Measurements from ENCODE around the gene ZNRF2. TPM values are rescaled to one million over a fixed set of nuclear protein-coding genes. Genes with fewer than 3 reads are reported as not detected.

Gene ZNRF2
- total and polyA plus RNA-seq, 10 of the 15 experiments (the other 5 are each of a cell fraction or from before 2014, with no cell fraction given): 1.2 to 20.4 (median 9.5) TPM

GRCh38 chr7:30308389-30308788 is 24.0 kb downstream of the ZNRF2 start:
- FAIRE-seq (no peak), DNase-seq (ENCODE audit: low read depth, low spot score) (no peak), ATAC-seq (peak; percentile 46)
- H3K9ac ChIP-seq (ENCODE audit: control insufficient read depth, insufficient read depth, low read length): no peak overlapping the region
- intact Hi-C loops (cut with micrococcal nuclease; ENCODE audit: unreplicated experiment) (no loop called here), in situ Hi-C loops (cut with MboI) (no loop called here)
- H3K27me3 ChIP-seq (replicated peaks in 1 of 2; ENCODE audit: control insufficient read depth in 2 of 2, insufficient read depth in 2 of 2, low read length in 1 of 2): no peaks in the 10 kb centered on the region
- BruUV-seq (replicated peaks): no TSS peak
- SMC1A ChIA-PET (ENCODE audit: uncharacterized antibody, unreplicated experiment): interaction anchor here (0.9 to 1.9 kb wide), 8 partner anchors 9 to 43 kb away, joined by 3 to 9 read pairs (median 4); no protein-coding TSS in a partner anchor
- H3K4me1 ChIP-seq (ENCODE audit: control insufficient read depth, insufficient read depth, low read length): peaks cover 44% of the 10 kb centered on the region
- 3% methylated on average over 2 of the region's 2 CpGs for WGBS (ENCODE audit: insufficient coverage, insufficient replicate concordance, low lambda C conversion rate, missing lambda C conversion rate)
- no peak overlapping the region for H2AFZ ChIP-seq (ENCODE audit: control insufficient read depth, low read depth, low read length)
- no peaks in the 10 kb centered on the region; the same call in 1 of the 3 replicates for H3K9me3 ChIP-seq (replicated peaks; ENCODE audit: control insufficient read depth, insufficient read depth, low read length)
- CTCF ChIA-PET: interaction anchor here (1.7 kb wide), 1 partner anchor 14 kb away, joined by 4 read pairs; no protein-coding TSS in a partner anchor
- no peak overlapping the region for H3K4me3 ChIP-seq
- peak overlapping the region; percentile 2; the same call in 1 of the 2 replicates for H3K27ac ChIP-seq (ENCODE audit: control insufficient read depth, insufficient read depth)
- RAD21 ChIA-PET (ENCODE audit: unreplicated experiment): interaction anchor here (1.0 to 1.9 kb wide), 3 partner anchors 22 to 41 kb away, joined by 3 to 5 read pairs (median 4); no protein-coding TSS in a partner anchor
- H3K4me2 ChIP-seq (ENCODE audit: control insufficient read depth, insufficient read depth): peak overlapping the region; percentile 11; the same call in 1 of the 2 replicates
- POLR2A ChIA-PET: interaction anchor here (1.2 to 1.4 kb wide), 2 partner anchors 13 to 14 kb away, joined by 3 to 5 read pairs; no protein-coding TSS in a partner anchor
- TF ChIP-seq SMAD1 (IDR thresholded peaks at IDR 0.05; ENCODE audit: low read depth, partially characterized antibody) (no peak), SPI1 (IDR thresholded peaks at IDR 0.05; ENCODE audit: borderline replicate concordance, insufficient read depth, low read depth, low read length) (no peak), HDAC6 (IDR thresholded peaks at IDR 0.05; ENCODE audit: unreplicated experiment) (no peak), TCF12 (IDR thresholded peaks at IDR 0.05; ENCODE audit: low read depth, low read length) (no peak), TBL1XR1 (IDR thresholded peaks at IDR 0.05; ENCODE audit: low read depth, low read length) (no peak), POU2F2 (IDR thresholded peaks at IDR 0.05; ENCODE audit: borderline replicate concordance, low read depth, low read length) (no peak), RUNX3 (IDR thresholded peaks at IDR 0.05; ENCODE audit: low read length) (peak; percentile 29; the same call in 1 of the 2 replicates), BACH1 (IDR thresholded peaks at IDR 0.05; ENCODE audit: borderline replicate concordance) (peak; percentile 96), POLR2AphosphoS5 (IDR thresholded peaks at IDR 0.05; ENCODE audit: low read length) (no peak), NFIC (IDR thresholded peaks at IDR 0.05; ENCODE audit: low read depth, low read length) (no peak), MTA3 (IDR thresholded peaks at IDR 0.05; ENCODE audit: borderline replicate concordance, low read length) (no peak), PML (IDR thresholded peaks at IDR 0.05; ENCODE audit: low read length) (no peak)
- TF ChIP-seq, protein P1, sequence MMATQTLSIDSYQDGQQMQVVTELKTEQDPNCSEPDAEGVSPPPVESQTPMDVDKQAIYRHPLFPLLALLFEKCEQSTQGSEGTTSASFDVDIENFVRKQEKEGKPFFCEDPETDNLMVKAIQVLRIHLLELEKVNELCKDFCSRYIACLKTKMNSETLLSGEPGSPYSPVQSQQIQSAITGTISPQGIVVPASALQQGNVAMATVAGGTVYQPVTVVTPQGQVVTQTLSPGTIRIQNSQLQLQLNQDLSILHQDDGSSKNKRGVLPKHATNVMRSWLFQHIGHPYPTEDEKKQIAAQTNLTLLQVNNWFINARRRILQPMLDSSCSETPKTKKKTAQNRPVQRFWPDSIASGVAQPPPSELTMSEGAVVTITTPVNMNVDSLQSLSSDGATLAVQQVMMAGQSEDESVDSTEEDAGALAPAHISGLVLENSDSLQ (IDR thresholded peaks at IDR 0.05): no peak
- TF ChIP-seq, protein P2, sequence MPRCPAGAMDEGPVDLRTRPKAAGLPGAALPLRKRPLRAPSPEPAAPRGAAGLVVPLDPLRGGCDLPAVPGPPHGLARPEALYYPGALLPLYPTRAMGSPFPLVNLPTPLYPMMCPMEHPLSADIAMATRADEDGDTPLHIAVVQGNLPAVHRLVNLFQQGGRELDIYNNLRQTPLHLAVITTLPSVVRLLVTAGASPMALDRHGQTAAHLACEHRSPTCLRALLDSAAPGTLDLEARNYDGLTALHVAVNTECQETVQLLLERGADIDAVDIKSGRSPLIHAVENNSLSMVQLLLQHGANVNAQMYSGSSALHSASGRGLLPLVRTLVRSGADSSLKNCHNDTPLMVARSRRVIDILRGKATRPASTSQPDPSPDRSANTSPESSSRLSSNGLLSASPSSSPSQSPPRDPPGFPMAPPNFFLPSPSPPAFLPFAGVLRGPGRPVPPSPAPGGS (IDR thresholded peaks at IDR 0.05; ENCODE audit: borderline replicate concordance, insufficient read depth, low read depth, low read length, poor library complexity, severe bottlenecking): no peak
- TF ChIP-seq, protein P3, sequence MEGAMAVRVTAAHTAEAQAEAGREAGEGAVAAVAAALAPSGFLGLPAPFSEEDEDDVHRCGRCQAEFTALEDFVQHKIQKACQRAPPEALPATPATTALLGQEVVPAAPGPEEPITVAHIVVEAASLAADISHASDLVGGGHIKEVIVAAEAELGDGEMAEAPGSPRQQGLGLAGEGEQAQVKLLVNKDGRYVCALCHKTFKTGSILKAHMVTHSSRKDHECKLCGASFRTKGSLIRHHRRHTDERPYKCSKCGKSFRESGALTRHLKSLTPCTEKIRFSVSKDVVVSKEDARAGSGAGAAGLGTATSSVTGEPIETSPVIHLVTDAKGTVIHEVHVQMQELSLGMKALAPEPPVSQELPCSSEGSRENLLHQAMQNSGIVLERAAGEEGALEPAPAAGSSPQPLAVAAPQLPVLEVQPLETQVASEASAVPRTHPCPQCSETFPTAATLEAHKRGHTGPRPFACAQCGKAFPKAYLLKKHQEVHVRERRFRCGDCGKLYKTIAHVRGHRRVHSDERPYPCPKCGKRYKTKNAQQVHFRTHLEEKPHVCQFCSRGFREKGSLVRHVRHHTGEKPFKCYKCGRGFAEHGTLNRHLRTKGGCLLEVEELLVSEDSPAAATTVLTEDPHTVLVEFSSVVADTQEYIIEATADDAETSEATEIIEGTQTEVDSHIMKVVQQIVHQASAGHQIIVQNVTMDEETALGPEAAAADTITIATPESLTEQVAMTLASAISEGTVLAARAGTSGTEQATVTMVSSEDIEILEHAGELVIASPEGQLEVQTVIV (IDR thresholded peaks at IDR 0.05; ENCODE audit: borderline replicate concordance, partially characterized antibody): no peak
- H3K79me2 ChIP-seq (ENCODE audit: control insufficient read depth, insufficient read depth, low read length): peaks cover 54% of the 10 kb centered on the region
- H4K20me1 ChIP-seq (ENCODE audit: control insufficient read depth, insufficient read depth): no peaks in the 10 kb centered on the region
- H3K36me3 ChIP-seq (ENCODE audit: control insufficient read depth in 2 of 2, insufficient read depth in 2 of 2, low read length in 1 of 2): no peaks in the 10 kb centered on the region

Data from GM12878 (cell line).